ENCODE results near the gene PGA4. TPM values are rescaled to one million over a fixed set of nuclear protein-coding genes. Genes with fewer than 3 reads are reported as not detected.

The PGA4 gene
- total and polyA plus RNA-seq, 4 donors: 0.33 to 4.5 (median 1.8) TPM; not detected in 1

DNA sequence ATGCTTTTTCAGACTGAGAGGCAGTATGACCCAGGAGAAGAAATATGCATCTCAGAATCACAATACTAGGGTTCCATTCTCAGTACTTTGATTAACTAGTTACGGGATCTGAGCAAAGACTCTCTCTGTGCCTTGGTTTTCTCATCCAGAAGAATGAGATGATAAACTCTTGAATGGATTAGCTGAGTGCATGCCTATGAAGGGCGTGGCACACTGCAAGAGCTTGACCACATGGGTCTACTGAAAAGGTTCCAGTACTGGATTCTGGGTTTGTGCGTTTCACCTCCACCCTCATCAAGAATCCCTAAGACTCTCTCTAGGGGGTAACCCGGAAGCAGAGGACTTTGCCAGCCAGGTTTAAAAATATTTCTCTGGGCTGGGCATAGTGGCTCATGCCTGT lies 44.5 kb downstream of the PGA4 start:
- TF ChIP-seq RXRA (IDR thresholded peaks at IDR 0.05) (no peak), RAD21 (IDR thresholded peaks at IDR 0.05) (no peak), SP1 (IDR thresholded peaks at IDR 0.05) (no peak), HNF4A (conservative IDR thresholded peaks at IDR 0.05) (no peak), FOXA2 (IDR thresholded peaks at IDR 0.05) (no peak), CTCF (IDR thresholded peaks at IDR 0.05; ENCODE audit: low read depth, low read length, missing input control) (no peak), YY1 (IDR thresholded peaks at IDR 0.05) (no peak)
- TF ChIP-seq, protein P1, sequence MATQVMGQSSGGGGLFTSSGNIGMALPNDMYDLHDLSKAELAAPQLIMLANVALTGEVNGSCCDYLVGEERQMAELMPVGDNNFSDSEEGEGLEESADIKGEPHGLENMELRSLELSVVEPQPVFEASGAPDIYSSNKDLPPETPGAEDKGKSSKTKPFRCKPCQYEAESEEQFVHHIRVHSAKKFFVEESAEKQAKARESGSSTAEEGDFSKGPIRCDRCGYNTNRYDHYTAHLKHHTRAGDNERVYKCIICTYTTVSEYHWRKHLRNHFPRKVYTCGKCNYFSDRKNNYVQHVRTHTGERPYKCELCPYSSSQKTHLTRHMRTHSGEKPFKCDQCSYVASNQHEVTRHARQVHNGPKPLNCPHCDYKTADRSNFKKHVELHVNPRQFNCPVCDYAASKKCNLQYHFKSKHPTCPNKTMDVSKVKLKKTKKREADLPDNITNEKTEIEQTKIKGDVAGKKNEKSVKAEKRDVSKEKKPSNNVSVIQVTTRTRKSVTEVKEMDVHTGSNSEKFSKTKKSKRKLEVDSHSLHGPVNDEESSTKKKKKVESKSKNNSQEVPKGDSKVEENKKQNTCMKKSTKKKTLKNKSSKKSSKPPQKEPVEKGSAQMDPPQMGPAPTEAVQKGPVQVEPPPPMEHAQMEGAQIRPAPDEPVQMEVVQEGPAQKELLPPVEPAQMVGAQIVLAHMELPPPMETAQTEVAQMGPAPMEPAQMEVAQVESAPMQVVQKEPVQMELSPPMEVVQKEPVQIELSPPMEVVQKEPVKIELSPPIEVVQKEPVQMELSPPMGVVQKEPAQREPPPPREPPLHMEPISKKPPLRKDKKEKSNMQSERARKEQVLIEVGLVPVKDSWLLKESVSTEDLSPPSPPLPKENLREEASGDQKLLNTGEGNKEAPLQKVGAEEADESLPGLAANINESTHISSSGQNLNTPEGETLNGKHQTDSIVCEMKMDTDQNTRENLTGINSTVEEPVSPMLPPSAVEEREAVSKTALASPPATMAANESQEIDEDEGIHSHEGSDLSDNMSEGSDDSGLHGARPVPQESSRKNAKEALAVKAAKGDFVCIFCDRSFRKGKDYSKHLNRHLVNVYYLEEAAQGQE (IDR thresholded peaks at IDR 0.05): no peak
- H3K9ac ChIP-seq (ENCODE audit: low read depth in 1 of 2, low read length in 2 of 2): no peak overlapping the region
- no peaks in the 10 kb centered on the region for H3K36me3 ChIP-seq (ENCODE audit: control insufficient read depth in 4 of 4, insufficient read depth in 3 of 4, low read depth in 1 of 4, low read length in 3 of 4)
- no peak for DNase-seq (ENCODE audit: low spot score)
- peak overlapping the region in 1 of 2 donors; percentile 33 for H3K27ac ChIP-seq (ENCODE audit: low read depth in 1 of 2, low read length in 2 of 2)
- no peaks in the 10 kb centered on the region for H3K27me3 ChIP-seq (ENCODE audit: control insufficient read depth in 4 of 4, insufficient read depth in 4 of 4, low read length in 3 of 4)
- no peaks in the 10 kb centered on the region for H3K9me3 ChIP-seq (ENCODE audit: control insufficient read depth in 4 of 4, low read length in 3 of 4)
- H3K4me3 ChIP-seq (ENCODE audit: low read depth in 1 of 3, low read length in 3 of 3): no peak overlapping the region
- 89% methylated on average over 4 of the region's 4 CpGs for WGBS
- H3K4me1 ChIP-seq (ENCODE audit: control insufficient read depth in 4 of 4, insufficient read depth in 4 of 4, low read length in 3 of 4): peaks cover 5 to 18% (median 12%) of the 10 kb centered on the region in 4 donors

GRCh38 chr11:61267437-61267841 lies 45.3 kb downstream of the PGA4 start:
- Histone ChIP-seq H3K4me3 (ENCODE audit: low read depth in 1 of 3, low read length in 3 of 3) (no peak overlapping the region), H3K27ac (ENCODE audit: low read depth in 1 of 2, low read length in 2 of 2) (peak overlapping the region; percentile 73 to 77), H3K9ac (ENCODE audit: low read depth in 1 of 2, low read length in 2 of 2) (peak overlapping the region in 1 of 2 donors; percentile 34), H3K27me3 (ENCODE audit: control insufficient read depth in 4 of 4, insufficient read depth in 4 of 4, low read length in 3 of 4) (no peaks in the 10 kb centered on the region), H3K4me1 (ENCODE audit: control insufficient read depth in 4 of 4, insufficient read depth in 4 of 4, low read length in 3 of 4) (peaks cover 5 to 18% (median 12%) of the 10 kb centered on the region in 4 donors), H3K36me3 (ENCODE audit: control insufficient read depth in 4 of 4, insufficient read depth in 3 of 4, low read depth in 1 of 4, low read length in 3 of 4) (no peaks in the 10 kb centered on the region), H3K9me3 (ENCODE audit: control insufficient read depth in 4 of 4, low read length in 3 of 4) (no peaks in the 10 kb centered on the region)
- WGBS: 23% methylated on average over 6 of the region's 6 CpGs
- peak in 1 of 2 donors; percentile 35 for TF ChIP-seq JUND (IDR thresholded peaks at IDR 0.05)
- TF ChIP-seq MAX (IDR thresholded peaks at IDR 0.05): peak; percentile 95
- TF ChIP-seq FOXA2 (IDR thresholded peaks at IDR 0.05): peak; percentile 57
- no peak for TF ChIP-seq ATF3 (IDR thresholded peaks at IDR 0.05)
- no peak for TF ChIP-seq HNF4G (IDR thresholded peaks at IDR 0.05)
- TF ChIP-seq, protein P1 (IDR thresholded peaks at IDR 0.05): peak; percentile 71
- TF ChIP-seq RAD21 (IDR thresholded peaks at IDR 0.05): no peak
- no peak for TF ChIP-seq EGR1 (IDR thresholded peaks at IDR 0.05; ENCODE audit: low read depth in 2 of 2)
- no peak for TF ChIP-seq GABPA (IDR thresholded peaks at IDR 0.05 in 1 of 2, conservative IDR thresholded peaks at IDR 0.05 in 1 of 2)
- TF ChIP-seq CTCF (IDR thresholded peaks at IDR 0.05; ENCODE audit: low read depth, low read length, missing input control): no peak
- TF ChIP-seq YY1 (IDR thresholded peaks at IDR 0.05): peak; percentile 78
- peak; percentile 85 to 91 for TF ChIP-seq RXRA (IDR thresholded peaks at IDR 0.05)
- TF ChIP-seq FOXA1 (IDR thresholded peaks at IDR 0.05): peak; percentile 48
- peak; percentile 76 for TF ChIP-seq SP1 (IDR thresholded peaks at IDR 0.05)
- TF ChIP-seq HNF4A (conservative IDR thresholded peaks at IDR 0.05): peak; percentile 71 to 82
- peak; percentile 76 for DNase-seq (ENCODE audit: low spot score)

All from liver (tissue), 9 donors.